GM21360 (cell line): Measurements from ENCODE around the gene ALS2CL.

Experiments used
- ATAC-seq: cut with Tn5 transposase; IDR thresholded peaks from one replicate; pipeline ENCODE4 v1.9.1; 2021; ENCODE audit warnings: mild to moderate bottlenecking, moderate library complexity; ENCODE audit not compliant: unreplicated experiment

Gene ALS2CL

GRCh38 chr3:46667061-46667621 is 26.3 kb downstream of the ALS2CL start:
- no peak for ATAC-seq

- ATAC-seq = no peak
Observed at GRCh38 chr3:46666453-46666845, 27.0 kb downstream of the ALS2CL start.

GRCh38 chr3:46665763-46666452 is 27.6 kb downstream of the ALS2CL start:
- no peak for ATAC-seq

DNA sequence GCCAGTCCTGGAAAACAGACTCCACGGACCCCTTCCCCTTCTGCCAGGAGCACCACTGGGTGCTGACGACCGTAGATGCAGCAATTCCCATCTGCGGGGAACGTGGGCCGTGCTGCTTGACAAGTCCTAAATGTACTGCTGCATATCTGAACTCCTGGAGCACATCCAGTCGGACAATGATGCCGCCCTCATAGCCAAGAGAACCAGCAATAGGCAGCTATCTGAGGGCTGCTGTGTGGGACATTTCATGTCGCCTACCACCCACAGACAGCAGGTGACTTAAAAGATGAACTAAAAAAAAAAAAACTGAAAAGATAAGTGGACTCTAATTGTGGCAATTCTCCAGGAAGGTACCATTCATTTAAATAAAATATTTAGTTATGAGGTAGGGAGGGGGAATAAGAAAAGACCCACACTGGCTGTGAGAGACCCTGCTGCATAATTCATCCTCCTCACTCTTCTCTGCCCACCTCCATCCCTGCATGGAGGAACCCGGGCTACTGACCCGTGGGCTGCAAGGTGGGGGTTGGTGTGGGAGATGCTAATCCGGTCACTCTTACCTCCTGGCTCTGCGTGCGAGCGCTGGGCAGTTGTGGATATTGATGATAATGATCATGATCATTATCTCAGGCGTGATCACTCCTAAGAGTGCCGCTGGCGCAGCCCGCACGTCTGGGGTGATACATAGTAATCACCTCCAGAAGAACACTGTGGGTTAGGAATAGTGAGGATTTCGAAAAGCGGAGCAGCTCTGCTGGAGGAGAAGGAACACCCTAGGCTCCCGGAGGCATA is 28.3 kb downstream of the ALS2CL start:
- no peak for ATAC-seq

GRCh38 chr3:46664188-46664970 is 29.1 kb downstream of the ALS2CL start:
- ATAC-seq = no peak

DNA sequence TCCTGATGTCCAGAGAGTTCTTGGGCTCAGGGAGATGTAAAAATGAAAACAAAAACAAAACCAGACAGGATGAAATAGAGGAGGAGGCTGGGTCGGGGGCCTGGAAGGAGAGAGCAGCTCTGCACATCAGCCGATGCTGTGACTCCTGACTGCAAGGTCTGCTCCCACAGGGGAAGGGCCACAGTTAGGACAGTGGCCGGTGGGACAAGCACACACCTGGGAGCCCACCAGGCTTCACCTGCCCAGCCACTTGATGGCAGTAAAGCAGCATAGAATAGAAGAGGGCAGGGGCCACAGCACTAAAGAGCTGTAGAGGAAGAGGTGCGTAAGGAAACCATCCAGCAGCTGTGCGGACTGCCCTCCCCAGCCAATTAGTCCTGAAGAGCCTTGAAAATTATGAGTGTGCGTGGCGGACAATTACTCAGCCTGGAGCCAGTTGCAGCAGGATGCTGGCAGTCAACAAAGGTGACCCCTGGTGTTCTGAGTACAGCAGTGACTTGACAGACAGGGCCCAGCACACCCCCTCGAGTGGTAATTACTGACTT is 29.8 kb downstream of the ALS2CL start:
- no peak for ATAC-seq

DNA sequence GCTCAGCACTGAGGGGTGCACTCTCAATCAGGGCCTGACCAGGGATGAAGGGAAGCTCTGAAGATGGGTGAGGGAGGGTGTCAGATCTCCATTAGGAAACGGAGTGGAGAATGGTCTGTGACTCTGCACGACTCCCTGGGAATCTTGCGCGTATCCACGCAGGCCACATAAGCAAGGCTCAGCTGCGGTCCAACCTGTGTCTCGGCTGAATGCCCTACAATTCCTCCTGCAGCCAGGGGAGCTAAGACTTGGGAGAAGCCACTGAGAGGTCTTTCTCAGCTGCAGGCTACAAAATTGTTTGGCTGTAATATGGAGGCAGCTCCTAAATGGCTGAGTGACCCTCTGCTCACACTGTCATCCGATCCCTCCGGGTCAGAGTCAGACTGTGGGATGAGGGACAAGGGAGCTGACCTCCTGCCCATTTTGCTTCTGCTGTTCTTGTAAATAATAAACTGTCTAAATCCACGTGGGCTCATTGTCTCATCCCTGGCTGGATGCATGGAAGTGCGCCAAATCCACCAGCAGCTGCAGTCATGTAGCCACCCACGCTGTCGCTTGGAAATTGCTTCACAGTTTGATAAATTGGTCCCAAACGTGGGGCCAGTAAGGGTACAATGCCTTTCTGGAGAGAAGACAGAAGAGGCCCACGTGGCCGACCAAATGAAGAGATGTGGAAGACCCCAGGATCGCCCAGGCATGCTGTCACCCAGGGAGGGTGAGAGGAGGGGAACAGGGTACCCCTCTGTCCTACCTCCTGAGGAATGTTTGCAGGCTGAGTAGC is 30.5 kb downstream of the ALS2CL start:
- no peak for ATAC-seq

DNA sequence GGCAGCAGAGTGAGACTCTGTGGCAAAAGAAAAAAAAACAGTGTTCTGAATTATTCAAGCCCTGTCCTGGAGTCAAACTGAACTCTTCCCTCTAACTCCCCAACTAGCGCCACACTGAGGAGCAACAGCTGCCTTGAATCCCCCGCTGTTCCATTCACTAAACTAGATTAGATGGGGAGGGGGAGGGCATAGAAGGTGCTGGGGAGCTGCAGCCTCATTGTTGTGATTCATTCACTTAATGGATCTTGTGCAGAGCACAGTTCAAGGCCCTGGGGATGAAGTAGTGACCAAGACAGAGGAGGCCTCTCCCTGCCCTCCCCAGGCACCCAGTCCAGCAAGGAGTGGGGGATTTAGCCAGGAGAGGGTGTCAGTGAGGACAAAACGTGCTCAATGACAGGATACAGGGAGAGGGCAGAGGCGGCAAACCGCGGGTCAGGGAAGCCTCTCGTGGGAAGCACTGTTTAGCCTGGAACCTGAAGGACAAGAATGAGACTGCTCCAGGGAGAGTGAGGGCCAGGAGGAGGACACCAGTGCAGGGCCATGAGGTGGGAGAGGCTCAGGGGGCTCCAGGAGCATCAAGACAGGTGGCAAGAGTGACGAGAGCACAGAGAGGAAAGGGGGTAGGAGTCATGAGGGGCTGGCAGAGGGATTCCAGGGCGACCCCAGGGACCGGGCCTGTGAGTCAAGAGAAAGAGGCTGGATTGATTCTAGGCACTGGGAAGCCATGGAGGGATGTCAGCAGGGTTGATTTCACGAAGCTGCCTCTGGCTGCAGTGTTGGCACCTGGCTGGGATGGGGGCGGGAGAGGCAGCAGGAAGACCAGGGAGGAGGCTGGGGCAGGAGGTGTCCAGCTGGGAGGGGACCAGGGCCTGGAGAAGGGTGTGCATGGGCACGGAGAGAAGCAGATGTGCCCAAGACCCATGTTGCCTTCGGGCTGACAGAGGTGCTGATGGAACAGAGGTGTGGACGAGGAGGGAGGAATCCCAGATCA is 31.4 kb downstream of the ALS2CL start:
- ATAC-seq = no peak

- no peak for ATAC-seq
Observed at GRCh38 chr3:46660543-46661523, 32.6 kb downstream of the ALS2CL start.

DNA sequence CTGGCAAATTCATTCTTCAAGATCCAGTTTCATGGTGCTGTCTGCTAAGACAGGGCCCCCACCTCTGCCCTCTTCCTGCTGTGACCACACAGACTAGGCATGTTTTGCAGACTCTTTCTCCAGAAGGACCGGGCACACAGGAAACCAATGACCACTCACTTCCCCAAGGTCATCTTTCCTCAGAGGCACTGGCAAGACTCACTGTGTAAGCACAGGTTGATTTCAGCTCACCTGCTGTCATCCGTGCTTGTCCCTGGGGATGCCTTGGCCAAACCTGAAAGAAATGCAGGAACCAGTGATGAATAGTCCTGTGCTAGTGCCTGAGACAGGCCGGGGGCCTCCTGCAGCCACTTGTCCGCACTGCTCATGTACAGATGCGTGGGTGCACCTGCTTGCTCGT is 33.5 kb downstream of the ALS2CL start:
- no peak for ATAC-seq

DNA sequence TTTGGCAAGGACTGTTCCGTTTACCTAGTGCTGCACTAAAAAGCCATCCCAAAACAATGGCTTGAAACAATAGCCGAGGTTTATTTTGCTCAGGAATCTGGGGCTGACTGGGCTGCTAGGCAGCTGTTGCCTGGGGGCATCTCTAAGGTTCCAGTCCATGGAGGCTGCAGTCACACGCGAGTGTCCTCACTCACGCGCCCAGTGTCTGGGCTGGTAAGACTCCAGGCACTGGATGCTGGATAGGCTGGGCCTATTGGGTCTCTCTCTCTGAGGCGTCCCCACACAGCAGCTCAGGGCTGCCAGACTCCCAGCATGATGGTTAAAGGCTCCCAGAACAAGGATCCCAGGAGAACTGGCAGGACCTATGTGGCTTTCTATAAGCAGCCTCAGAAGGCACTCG is 34.2 kb downstream of the ALS2CL start:
- no peak for ATAC-seq

GRCh38 chr3:46656778-46657556 is 36.5 kb downstream of the ALS2CL start:
- no peak for ATAC-seq

GRCh38 chr3:46655271-46655670 is 38.2 kb downstream of the ALS2CL start:
- ATAC-seq = no peak

DNA sequence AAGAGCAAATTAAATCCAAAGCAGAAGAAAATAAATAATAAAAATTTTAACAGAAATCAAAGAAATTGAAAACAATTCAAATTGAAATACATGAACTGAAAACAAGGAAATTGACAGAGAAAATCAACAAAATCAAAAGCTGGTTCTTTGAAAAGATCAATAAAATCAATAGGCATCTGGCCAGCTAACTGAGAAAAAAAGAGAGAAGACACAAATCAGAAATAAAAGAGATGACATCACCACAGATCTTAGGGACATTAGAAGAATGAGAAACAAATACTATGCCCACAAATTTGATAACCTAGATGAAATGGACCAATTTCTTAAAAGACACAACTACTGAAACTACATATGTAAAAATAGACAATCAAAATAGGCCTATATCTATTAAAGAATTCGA is 42.4 kb downstream of the ALS2CL start:
- ATAC-seq = no peak

DNA sequence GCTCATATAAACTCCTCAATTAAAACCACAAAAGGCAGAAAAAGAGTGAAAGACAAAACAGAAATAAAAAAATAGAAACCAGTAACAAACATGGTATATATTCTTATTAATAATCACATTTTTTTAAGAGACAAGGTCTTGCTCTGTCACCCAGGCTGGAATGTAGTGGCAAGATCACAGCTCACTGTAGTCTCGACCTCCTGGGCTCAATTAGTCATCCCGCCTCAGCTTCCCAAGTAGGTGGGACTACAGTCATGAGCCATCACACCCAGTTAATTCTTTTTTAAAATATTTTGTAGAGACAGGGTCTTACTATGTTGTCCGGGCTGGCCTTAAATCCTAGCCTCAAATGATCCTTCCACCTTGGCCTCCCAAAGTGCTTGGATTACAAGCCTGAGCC is 44.0 kb downstream of the ALS2CL start:
- no peak for ATAC-seq

GRCh38 chr3:46648096-46648495 is 45.4 kb downstream of the ALS2CL start:
- ATAC-seq = no peak

DNA sequence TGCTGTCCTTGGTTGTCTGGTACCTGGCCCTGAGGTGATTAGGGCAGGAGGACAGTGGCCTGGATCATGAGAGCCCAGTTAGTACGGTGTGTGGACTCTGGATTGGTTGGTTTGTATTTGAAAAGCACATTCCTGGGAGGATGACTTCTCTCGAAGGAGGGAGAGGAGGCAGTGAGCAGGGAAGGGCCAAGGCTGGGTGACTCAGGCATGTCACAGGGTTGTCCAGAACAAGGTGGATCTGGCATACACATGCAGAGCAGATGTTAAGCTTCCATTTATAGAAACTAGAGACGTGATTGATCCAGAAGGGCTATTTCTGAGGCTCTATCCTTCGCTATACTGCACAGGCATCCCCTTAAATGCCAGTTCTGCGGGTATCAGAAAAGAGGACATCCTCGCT is 46.8 kb downstream of the ALS2CL start:
- ATAC-seq = no peak
